ENCODE data around the gene ERCC4. TPM values are rescaled to one million over a fixed set of nuclear protein-coding genes. Genes with fewer than 3 reads are reported as not detected.

The ERCC4 gene
- total RNA-seq, 1 donor from 2014 or later: 10.2 TPM

DNA sequence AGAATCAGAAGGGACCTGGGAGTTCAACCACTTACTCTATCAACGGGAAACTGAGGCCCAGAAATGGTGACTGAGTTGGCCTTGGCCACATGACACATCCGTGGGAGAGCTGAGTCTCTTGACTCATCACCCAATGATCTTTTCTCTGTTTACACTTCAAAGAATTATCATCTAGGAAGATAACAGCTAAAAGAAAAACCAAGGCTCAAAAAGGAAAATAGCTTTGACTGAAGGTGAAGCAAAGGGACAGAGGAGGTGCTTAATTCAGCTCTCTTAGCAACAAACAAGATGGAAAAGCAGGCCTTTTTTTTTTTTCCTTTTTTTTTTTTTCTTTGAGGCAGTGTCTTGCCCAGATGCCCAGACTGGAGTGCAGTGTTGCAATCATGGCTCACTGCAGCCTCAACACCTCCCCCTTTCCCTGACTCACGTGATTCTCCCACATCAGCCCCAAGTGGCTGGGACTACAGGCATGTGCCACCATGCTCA is 16.7 kb downstream of the ERCC4 start:
- Mint-ChIP-seq H3K4me3 (no peak overlapping the region), H3K36me3 (ENCODE audit: low read depth) (peaks cover 60% of the 10 kb centered on the region)
- POLR2A ChIA-PET: no interaction called here

GRCh38 chr16:13937411-13937810 is 17.5 kb downstream of the ERCC4 start:
- Mint-ChIP-seq H3K4me1 (no peaks in the 10 kb centered on the region), H3K9me3 (no peaks in the 10 kb centered on the region), H3K27me3 (no peaks in the 10 kb centered on the region), H3K4me3 (no peak overlapping the region), H3K27ac (no peak overlapping the region), H3K36me3 (ENCODE audit: low read depth) (peaks cover 53% of the 10 kb centered on the region)
- intact Hi-C loops (cut with micrococcal nuclease): no loop called here
- POLR2A ChIA-PET: no interaction called here
- CTCF ChIA-PET: no interaction called here
- no peak for DNase-seq
- ATAC-seq (ENCODE audit: low read depth): no peak
- no peak for TF ChIP-seq CTCF (IDR thresholded peaks at IDR 0.05)

More for the DNA sequence above, 16.7 kb downstream of the ERCC4 start:
- Mint-ChIP-seq H3K27ac (no peak overlapping the region), H3K4me1 (no peaks in the 10 kb centered on the region), H3K9me3 (no peaks in the 10 kb centered on the region), H3K27me3 (no peaks in the 10 kb centered on the region)
- intact Hi-C loops (cut with micrococcal nuclease): no loop called here
- CTCF ChIA-PET: no interaction called here
- ATAC-seq (ENCODE audit: low read depth): no peak
- TF ChIP-seq CTCF (IDR thresholded peaks at IDR 0.05): no peak
- DNase-seq: no peak

DNA sequence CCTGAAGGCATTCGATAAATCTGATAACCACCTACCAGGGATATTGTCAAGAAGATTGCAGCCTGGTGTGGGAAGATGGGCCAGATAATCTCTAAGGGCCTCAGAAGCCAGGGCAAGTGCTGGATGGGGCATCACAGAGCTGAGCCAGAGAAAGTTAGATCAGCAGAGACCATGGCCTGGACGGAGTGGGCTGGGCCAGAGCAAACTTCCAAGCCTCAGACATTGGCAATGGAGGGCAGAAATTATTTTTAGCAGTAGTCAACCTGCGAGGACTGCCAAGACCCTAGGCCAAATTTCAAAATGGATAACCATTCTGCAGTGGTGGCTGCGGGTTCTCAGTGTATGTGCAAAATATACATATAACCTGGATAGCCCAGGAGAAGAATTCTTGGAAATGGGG is 18.5 kb downstream of the ERCC4 start:
- H3K27ac Mint-ChIP-seq: no peak overlapping the region
- H3K4me3 Mint-ChIP-seq: no peak overlapping the region
- CTCF ChIA-PET: no interaction called here
- POLR2A ChIA-PET: no interaction called here
- TF ChIP-seq CTCF (IDR thresholded peaks at IDR 0.05): no peak
- H3K36me3 Mint-ChIP-seq (ENCODE audit: low read depth): peaks cover 60% of the 10 kb centered on the region
- no peaks in the 10 kb centered on the region for H3K27me3 Mint-ChIP-seq
- ATAC-seq (ENCODE audit: low read depth): no peak
- no peak for DNase-seq
- intact Hi-C loops (cut with micrococcal nuclease): no loop called here
- H3K9me3 Mint-ChIP-seq: no peaks in the 10 kb centered on the region
- H3K4me1 Mint-ChIP-seq: no peaks in the 10 kb centered on the region

DNA sequence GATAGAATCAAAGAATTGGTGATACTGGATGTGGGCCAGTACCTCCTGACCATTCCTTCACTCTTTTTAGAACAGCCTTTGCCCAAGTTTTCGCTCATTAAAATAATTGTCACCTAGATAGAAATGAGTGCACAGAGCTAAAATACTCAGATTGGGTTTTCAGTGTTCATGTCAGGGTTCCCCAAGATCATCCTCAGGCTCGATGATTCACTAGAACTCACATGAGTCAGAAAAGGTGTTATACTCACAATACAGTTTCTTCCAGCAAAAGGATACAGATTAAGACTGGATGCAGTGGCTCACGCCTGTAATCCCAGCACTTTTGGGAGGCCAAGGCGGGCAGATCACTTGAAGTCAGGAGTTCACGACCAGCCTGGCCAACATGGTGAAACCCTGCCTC is 19.9 kb downstream of the ERCC4 start:
- DNase-seq (no peak), ATAC-seq (ENCODE audit: low read depth) (no peak)
- POLR2A ChIA-PET: interaction anchor here (0.6 kb wide), 1 partner anchor 264 kb away, joined by 3 read pairs; no protein-coding TSS in a partner anchor
- H3K4me1 Mint-ChIP-seq: no peaks in the 10 kb centered on the region
- no peak overlapping the region for H3K27ac Mint-ChIP-seq
- H3K27me3 Mint-ChIP-seq: no peaks in the 10 kb centered on the region
- CTCF ChIA-PET: no interaction called here
- H3K4me3 Mint-ChIP-seq: no peak overlapping the region
- no peak for TF ChIP-seq CTCF (IDR thresholded peaks at IDR 0.05)
- H3K9me3 Mint-ChIP-seq: no peaks in the 10 kb centered on the region
- H3K36me3 Mint-ChIP-seq (ENCODE audit: low read depth): peaks cover 61% of the 10 kb centered on the region
- intact Hi-C loops (cut with micrococcal nuclease): no loop called here

- DNase-seq (no peak), ATAC-seq (ENCODE audit: low read depth) (no peak)
- TF ChIP-seq CTCF (IDR thresholded peaks at IDR 0.05): no peak
- Mint-ChIP-seq H3K27ac (no peak overlapping the region), H3K27me3 (no peaks in the 10 kb centered on the region), H3K9me3 (no peaks in the 10 kb centered on the region), H3K36me3 (ENCODE audit: low read depth) (peaks cover 61% of the 10 kb centered on the region), H3K4me3 (no peak overlapping the region), H3K4me1 (no peaks in the 10 kb centered on the region)
- intact Hi-C loops (cut with micrococcal nuclease): no loop called here
- CTCF ChIA-PET: no interaction called here
- POLR2A ChIA-PET: interaction anchor here (0.6 kb wide), 1 partner anchor 263 kb away, joined by 3 read pairs; no protein-coding TSS in a partner anchor
These were observed 20.5 kb downstream of the ERCC4 start for GRCh38 chr16:13940397-13940933.
